Mononuclear cell (primary cell): Measurements from ENCODE around the gene BRINP1. TPM values are rescaled to one million over a fixed set of nuclear protein-coding genes. Genes with fewer than 3 reads are reported as not detected.

Experiments used
- H3K27me3 ChIP-seq: 2 replicates; pipeline ENCODE4 v1.6.0; 2011; ENCODE audit warnings: low read length, control low read depth; ENCODE audit not compliant: insufficient read depth
- H3K4me1 ChIP-seq: 2 replicates; pipeline ENCODE4 v1.5.1; 2011; ENCODE audit warnings: mild to moderate bottlenecking, low read length, control low read depth; ENCODE audit not compliant: insufficient read depth
- H3K4me3 ChIP-seq: 2 replicates; pipeline ENCODE4 v1.5.1; 2011; ENCODE audit warnings: mild to moderate bottlenecking, low read length, moderate library complexity
- H3K9me3 ChIP-seq: 2 replicates; pipeline ENCODE4 v1.5.1; 2011; ENCODE audit warnings: low read depth, mild to moderate bottlenecking, control low read depth, low read length
- total RNA-seq: library from RNA; depleted of rRNA; stranded (reverse); fragments of >200 nt; gene quantifications from one replicate; pipeline ENCODE4 v1.2.3, GENCODE V29; 2012

BRINP1 gene
- total RNA-seq, 1 donor, result not detected

DNA sequence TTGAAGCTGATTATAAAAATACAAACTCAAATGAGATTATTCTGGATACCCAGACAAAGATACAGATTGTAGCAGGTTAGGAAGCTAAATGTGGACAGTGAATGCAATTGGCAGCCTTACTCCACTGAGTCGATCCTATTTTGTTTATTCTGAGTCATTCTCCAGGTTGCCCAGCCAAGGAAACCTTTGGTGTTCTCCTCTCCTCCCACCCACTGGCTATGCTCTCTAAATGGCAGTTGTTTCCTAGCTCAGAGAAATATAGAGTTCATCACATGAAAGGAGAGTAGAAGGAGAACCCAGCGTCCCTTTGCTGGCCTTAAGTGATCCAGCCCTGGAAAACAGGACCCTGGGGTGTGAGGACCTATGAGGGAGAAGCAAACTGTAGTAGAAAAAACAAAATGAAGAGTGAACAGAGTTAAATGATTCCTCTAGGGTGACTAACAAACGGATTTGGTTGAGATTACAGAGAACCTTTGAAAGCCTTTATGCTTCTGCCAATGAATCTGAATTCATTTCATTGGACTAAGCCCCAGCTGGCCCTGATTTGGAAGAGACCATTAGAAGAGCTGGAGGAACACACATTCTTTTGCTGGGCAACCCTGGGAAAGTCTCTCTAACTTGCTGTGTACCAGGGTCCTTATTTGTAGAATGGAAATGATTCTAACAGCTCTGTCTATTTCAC is 95.1 kb downstream of the BRINP1 start:
- H3K4me1 ChIP-seq, result no peaks in the 10 kb centered on the region
- H3K27me3 ChIP-seq, result no peaks in the 10 kb centered on the region
- H3K4me3 ChIP-seq, result no peak overlapping the region
- H3K9me3 ChIP-seq, result no peaks in the 10 kb centered on the region

DNA sequence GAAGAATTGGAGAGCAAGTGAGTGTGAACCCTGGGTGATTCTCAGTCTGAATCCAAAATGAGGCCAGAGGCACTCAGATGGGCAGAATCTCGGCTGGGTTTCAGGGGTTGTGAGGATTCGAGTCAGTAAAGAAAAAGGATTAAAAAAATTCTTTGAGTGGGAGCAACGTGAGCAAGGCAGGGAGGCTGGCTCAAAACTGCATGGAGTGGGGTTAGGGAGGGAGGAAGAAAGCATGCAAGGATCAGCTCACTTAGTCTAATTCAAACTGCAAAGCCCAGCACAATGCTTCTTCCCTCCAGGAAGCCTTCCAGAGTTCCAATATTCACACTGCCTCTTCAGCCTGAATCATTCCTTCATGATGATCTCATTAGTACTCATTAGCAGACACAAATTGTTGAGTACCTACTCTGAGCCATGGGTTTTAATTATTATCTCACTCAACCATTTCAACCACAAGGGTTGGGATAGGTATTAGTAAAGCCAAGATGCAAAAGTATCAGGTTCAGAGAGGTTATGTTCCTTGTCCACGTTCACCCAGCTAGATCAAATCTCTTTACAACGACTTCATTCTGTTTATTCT is 95.8 kb downstream of the BRINP1 start:
- Histone ChIP-seq H3K27me3 (no peaks in the 10 kb centered on the region), H3K4me3 (no peak overlapping the region)

DNA sequence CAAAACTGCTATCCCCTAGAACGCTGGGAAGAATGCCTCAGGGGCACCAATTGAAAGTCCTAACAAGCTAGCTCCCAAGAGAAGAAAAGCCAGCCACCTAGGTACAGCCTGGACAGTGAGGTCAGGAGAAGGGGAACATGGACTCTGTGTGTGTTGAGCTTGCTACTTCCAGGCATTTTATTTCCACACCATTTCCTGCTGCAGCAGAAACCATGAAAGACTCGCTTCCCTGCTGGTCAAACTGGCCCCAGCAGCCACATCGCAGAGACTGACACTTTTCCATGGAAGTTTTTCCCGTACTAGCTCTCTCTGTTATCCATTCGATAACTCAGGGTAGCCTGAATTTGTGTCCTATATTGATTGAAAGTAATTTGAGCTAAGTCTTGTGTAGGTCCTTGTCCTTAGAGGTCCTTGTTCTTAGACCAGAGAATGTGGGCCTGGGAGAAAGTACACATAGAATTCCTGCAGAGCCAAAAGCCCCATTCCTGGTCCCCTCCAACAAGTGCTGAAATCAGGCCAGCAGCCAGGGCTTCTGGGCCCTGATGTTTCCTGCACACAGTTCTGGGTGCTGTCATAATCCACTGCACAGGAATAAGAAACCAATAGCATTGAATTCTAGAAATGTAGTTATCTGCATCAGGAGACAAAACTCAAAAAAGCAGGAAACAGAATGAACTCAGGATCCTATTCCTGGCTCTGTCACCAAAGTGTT is 96.6 kb downstream of the BRINP1 start:
- Histone ChIP-seq H3K4me1 (no peaks in the 10 kb centered on the region), H3K9me3 (no peaks in the 10 kb centered on the region), H3K4me3 (no peak overlapping the region), H3K27me3 (no peaks in the 10 kb centered on the region)

More for the DNA sequence above, 95.8 kb downstream of the BRINP1 start:
- no peaks in the 10 kb centered on the region for H3K9me3 ChIP-seq
- H3K4me1 ChIP-seq, result no peaks in the 10 kb centered on the region

DNA sequence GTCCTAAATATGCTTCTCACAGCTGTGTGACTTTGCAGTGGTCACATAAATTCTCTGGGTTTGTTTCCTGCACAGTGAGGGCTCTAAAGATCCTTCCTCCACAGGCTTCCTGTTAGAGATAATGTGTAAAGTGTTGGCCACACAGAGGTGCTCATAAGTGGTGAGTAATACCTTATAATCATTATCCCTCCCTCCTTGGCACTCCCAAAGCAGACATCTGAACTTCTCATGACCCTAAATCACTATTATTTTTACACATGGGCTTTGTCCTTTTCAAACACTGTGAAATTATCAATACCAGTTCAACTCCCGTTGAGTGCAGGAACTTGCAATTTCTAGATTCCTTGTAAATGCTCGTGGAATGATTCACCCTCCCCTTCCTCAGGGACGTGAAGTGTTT is 100.2 kb downstream of the BRINP1 start:
- no peaks in the 10 kb centered on the region for H3K9me3 ChIP-seq
- no peaks in the 10 kb centered on the region for H3K4me1 ChIP-seq
- H3K4me3 ChIP-seq, result no peak overlapping the region
- H3K27me3 ChIP-seq, result no peaks in the 10 kb centered on the region

DNA sequence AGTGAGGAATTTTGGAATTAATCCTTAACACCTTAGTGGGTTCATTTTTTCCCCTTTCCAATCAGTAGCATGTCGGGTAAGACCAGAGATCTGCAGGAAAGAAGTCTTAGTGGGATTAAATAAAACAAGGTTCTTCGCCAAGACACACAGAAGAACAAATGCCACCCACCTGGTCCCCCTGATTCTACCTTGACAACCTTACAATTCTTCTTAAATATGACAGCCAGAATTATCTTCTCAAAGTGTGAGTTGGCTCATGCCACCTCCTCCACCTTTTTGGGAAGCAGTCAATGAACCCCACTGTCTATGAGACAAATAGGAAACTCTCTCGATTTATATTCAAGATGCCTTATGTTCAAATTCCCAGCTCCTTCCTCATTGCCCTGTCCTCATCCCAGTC is 105.1 kb downstream of the BRINP1 start:
- Histone ChIP-seq H3K27me3 (no peaks in the 10 kb centered on the region), H3K9me3 (no peaks in the 10 kb centered on the region), H3K4me1 (no peaks in the 10 kb centered on the region), H3K4me3 (no peak overlapping the region)

DNA sequence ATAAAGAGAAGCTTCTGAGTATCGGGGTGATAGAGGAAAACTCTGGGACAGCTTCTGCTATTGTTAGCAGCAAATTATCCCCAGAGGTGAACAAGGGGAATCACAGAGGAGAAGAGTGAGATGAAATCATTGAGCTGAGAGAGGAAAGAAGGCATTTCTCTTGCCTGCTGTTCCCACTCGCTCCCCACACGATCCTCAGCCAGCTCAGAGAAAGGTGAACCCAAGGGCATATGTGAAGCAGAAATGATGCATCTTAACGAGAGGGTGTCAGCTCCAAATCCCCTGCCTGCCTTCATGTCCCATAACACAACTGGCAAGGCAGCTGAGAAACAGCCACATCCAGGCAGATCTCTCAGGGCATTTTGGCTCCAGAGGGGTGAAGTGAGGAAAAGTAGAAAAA is 111.6 kb downstream of the BRINP1 start:
- Histone ChIP-seq H3K9me3 (no peaks in the 10 kb centered on the region), H3K4me1 (no peaks in the 10 kb centered on the region), H3K27me3 (no peaks in the 10 kb centered on the region), H3K4me3 (no peak overlapping the region)

DNA sequence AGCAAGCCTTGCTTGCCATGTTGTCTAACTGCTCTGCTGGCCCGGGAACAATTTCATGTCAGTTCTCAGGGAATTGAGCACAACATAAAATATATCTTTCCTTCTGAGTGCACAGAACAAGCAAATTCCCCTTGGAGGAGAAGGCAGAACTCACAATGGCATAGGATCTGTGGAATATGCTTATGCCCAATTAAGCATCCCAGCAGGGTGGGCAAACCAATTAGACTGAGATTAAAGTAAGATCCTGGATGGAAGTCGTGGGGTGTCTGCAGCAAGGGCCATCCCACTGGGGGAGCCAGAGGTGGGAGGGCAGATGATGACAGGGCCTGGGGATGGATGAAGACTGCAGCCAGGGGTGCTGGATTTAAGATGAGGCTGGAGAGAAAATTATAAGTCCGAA is 114.1 kb downstream of the BRINP1 start:
- H3K9me3 ChIP-seq, result no peaks in the 10 kb centered on the region
- no peaks in the 10 kb centered on the region for H3K27me3 ChIP-seq
- H3K4me3 ChIP-seq, result no peak overlapping the region
- no peaks in the 10 kb centered on the region for H3K4me1 ChIP-seq

DNA sequence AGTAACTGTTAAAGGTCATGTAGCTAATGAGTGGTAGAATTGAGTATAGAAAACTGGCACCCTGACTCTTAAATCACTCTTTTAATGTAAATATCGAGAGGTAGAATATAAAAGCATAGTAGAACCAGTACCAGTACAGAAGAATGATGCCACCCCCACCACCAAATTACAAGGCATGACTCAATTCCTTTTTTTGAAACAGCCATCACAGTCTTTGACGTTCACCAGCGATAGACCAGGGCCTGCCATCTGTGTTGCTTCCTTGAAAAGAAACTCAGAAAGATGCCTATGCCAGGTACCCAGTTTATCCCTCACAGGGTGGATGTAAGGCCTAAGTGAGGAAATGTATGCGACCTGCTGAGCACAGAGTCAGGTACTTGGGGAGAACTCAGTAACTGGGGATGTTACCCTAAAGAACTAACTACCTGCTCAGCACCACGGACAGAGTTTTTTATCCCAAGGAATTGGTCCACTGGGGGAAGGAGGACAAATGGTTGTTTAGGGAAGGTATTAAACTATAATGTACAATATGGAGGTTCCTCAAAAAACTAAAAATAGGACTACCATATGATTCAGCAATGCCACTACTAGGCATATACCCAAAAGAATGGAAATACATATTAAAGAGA is 116.5 kb downstream of the BRINP1 start:
- H3K4me3 ChIP-seq, result no peak overlapping the region
- no peaks in the 10 kb centered on the region for H3K27me3 ChIP-seq
- no peaks in the 10 kb centered on the region for H3K4me1 ChIP-seq
- H3K9me3 ChIP-seq, result no peaks in the 10 kb centered on the region

DNA sequence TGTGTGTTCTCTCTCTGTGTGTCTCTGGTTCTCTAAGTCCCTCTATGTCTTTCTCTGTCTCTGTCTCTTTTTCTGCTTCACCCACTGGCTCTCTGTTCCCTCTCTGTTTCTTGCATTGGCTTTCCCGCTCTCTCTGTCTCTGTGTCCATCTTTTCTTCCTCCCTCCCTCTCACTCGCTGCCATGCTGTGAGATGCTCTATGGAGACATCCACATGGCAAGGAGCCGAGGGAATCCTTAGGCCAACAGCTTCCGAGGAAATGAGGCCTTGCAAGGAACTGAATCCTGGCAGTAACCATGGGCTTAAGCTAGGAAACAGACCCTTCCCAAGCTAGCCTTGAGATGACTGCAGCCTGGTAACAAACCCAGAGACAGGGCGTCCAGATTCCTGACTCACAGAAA is 117.3 kb downstream of the BRINP1 start:
- H3K4me1 ChIP-seq, result no peaks in the 10 kb centered on the region
- H3K4me3 ChIP-seq, result no peak overlapping the region
- H3K27me3 ChIP-seq, result no peaks in the 10 kb centered on the region
- H3K9me3 ChIP-seq, result no peaks in the 10 kb centered on the region

DNA sequence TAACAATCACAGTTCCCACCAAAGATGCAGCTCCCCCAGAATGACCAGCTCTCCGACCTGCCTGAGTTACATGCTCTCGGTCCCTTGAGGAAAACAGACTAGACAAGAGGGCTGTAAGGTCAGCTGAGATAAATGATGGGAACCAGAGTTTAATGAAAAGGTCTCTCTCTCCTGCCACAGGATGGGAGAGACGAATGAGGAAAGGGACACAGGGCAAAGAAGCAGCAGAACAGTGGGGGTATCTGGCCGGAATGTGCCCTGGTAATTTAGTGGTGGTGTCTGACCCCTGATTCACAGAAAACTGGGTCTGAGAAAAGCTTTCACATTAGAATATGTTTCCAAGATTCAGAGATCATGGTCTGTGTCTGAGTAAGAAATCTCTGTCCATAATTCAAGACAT is 118.5 kb downstream of the BRINP1 start:
- no peaks in the 10 kb centered on the region for H3K27me3 ChIP-seq
- H3K4me1 ChIP-seq, result no peaks in the 10 kb centered on the region
- no peak overlapping the region for H3K4me3 ChIP-seq
- no peaks in the 10 kb centered on the region for H3K9me3 ChIP-seq

DNA sequence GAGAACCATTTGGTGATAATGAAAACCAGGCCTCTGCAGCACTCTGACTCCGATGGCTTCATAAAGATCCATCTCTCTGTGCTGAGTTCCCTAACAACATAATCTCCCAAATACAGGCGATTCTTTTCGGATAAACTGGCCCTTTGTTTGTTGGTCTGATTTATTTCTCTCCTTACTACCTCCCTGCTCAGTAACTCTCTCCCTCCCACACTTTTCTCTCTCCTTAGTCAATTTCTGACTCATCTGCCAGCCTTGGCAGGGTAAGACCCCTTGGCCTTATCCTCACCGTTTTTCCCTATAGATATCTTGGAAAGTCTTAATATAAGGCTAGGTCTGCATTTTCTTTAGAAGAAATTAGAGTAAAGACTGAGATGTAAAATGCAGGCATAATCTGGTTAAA is 128.7 kb downstream of the BRINP1 start:
- Histone ChIP-seq H3K9me3 (no peaks in the 10 kb centered on the region), H3K4me1 (no peaks in the 10 kb centered on the region), H3K4me3 (no peak overlapping the region), H3K27me3 (no peaks in the 10 kb centered on the region)

DNA sequence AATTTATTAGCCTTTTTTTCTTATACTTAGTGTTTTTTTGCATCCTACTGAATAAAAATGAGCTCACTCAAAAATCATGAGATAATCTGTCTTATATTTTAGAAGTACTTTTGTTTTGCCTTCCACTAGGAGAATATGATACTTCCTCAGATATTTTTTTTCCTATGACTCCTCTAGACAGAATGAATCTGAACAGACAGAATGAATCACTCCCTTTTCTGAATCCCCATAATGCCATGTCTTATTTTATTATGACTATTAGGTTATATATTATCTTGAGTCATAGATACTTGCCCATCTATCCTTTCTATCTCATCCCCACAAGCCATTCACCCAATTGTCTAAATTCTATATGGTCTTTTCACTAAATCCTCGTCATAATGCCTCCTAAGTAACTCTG is 134.6 kb downstream of the BRINP1 start:
- H3K4me1 ChIP-seq, result no peaks in the 10 kb centered on the region
- H3K4me3 ChIP-seq, result no peak overlapping the region
- H3K9me3 ChIP-seq, result no peaks in the 10 kb centered on the region
- no peaks in the 10 kb centered on the region for H3K27me3 ChIP-seq

DNA sequence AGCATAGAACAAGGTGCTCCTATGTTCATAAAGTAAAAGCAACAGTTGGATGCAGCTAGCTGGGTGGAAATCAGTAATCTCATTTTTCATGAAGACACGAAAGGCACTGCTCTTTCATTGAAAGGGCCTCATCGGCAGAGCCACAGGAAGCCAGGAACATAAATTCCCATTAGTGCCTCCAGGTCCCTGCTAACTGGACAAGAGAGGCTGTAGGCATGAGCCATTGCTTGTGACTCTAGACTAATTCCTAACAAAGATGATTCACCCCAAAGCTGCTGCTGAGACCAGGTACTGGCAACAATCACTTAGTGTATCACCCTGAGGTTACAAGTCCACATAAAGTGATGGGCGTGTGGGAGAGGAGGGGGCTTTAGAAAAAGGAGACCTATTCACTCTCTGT is 141.8 kb downstream of the BRINP1 start:
- no peaks in the 10 kb centered on the region for H3K4me1 ChIP-seq
- H3K27me3 ChIP-seq, result no peaks in the 10 kb centered on the region
- no peaks in the 10 kb centered on the region for H3K9me3 ChIP-seq
- no peak overlapping the region for H3K4me3 ChIP-seq

DNA sequence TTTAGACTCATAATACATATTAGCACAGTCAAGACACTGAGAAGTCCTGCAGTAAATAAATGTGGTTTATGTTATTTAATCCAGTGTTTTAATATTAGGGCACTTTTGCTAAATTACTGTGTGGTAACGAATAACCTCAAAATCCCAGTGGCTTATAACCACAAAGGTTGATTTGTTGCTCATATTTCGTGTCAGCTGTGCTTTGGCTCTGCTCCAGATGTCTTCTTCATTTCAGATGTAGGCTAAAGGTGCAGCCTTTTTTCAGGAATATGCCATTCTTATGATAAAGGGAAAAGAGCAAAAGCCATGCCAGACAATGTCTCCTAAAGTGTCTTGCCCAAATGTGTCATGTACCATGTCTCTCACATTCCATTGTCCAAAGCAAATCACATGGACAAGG is 144.8 kb downstream of the BRINP1 start:
- H3K27me3 ChIP-seq, result no peaks in the 10 kb centered on the region
- H3K9me3 ChIP-seq, result no peaks in the 10 kb centered on the region
- no peaks in the 10 kb centered on the region for H3K4me1 ChIP-seq
- H3K4me3 ChIP-seq, result no peak overlapping the region

DNA sequence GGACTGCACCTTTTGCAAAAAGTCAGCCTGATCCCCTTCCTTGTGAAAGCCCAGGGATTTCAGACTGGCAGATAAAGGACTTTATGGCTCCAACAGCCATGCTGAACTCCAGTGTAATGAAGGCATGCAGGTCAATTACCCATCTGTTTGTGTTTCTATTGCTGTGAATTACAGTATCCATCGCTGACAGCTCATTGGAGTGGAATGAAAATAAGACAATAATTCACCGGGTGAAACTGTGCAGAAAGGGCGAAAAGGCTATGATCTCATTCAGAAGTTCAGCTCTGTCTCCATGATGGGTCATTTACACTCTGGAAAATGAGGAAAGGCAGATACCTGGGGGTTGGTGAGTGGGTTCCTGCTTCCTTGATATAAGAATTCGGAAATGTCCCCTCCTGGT is 148.0 kb downstream of the BRINP1 start:
- Histone ChIP-seq H3K4me3 (no peak overlapping the region), H3K4me1 (no peaks in the 10 kb centered on the region), H3K27me3 (no peaks in the 10 kb centered on the region), H3K9me3 (no peaks in the 10 kb centered on the region)
